Measurements from ENCODE around the gene TRPV4.
A peak's percentile ranks its signal among the peaks of the same experiment; 100 is the strongest.

The TRPV4 gene

DNA sequence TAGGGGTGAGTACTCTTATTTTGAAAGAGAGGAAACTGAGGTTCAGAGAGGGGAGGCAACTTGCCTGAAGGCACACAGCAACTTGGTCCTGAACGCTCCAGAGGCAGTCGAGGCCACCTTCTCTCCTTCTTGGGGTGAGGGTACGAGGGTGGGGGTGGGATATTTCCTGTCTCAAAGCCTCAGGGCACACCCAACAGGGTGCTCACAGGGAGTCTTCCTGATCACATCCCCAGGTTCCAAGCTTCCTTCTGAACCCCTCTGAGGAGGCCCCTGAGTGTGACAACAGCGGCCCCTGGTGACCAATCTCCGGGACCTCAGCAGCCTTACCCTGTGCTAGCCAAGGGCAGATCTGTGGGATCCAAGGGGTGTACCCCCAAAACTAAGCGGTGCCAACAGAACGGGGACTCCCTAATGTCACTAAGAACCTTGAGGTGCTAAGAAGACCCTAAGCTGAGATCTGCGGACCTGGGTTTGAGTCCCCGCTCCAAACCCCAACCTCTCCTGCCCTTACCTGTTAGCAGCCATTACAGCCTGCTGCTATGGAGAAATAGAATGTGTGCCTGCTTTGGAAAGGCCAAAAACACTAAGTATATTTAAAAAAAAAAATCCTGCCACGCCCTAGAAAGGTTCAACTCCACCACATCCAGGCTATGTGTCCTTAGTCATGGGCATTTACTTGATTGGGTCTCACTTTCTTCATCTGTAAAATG, 57.9 kb downstream of the TRPV4 start:
- DNase-seq = peak; percentile 66

DNA sequence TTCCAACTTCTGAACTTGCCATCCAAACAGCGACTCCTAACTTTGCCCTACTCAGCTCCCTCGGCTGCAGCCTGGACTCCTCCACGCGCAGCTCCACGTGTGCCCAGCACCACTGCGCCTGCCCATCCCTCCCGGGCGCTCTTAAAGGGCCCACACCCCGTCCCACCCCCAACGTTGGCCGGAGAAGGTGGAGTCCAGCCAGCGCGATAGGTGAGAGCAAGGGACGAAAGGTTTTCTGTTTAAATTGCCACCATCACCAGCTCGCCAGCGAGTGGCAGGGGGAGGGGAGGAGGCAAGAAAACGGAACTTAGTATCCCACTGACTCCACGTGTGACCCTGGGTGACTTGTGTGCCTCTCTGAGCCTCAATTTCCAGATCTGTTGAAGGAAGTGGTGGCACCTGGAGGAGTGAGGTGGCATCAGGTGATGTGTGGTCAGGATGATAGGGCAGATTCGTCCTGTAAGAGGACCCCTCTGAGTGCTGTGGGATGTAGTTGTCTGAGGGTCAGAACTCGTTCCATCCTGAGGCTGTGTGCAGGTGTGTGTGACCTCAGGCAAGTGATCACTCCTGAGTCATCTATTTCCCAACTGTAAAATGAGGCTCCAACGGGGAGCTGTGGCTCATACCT, 59.7 kb downstream of the TRPV4 start:
- no peak for DNase-seq

DNA sequence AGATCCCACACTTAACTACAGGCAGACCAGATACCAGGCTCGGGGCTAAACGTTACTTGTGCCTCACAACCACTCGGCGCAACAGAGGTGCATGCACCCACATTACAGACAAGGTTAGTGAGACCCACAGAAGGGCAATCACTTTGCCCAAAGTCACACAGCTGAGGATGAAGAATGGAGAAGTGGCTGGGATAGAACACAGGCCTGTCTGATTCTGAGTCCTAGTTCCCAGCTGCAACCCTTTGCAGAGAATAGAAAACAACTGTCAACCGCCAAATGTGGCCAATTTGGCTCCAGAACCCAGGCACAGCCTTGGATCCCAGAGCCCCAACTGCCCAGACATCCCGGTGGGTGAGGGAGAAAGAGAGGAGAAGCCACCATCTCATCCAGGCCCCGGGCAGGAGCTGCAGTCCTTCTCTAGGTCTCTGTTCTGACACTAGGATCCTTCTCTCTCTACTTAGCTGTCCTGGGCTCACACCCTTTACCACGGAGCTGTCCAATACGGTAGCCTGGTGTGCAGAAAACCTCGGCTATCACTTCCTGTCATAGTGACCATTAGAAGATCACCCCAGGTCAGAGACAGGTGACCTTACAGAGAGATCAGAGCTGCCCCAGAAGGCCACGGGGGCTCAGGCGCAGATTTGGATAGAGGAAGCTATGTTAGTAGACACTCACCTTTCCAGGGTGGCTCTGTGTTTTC, 60.4 kb downstream of the TRPV4 start:
- no peak for DNase-seq

DNA sequence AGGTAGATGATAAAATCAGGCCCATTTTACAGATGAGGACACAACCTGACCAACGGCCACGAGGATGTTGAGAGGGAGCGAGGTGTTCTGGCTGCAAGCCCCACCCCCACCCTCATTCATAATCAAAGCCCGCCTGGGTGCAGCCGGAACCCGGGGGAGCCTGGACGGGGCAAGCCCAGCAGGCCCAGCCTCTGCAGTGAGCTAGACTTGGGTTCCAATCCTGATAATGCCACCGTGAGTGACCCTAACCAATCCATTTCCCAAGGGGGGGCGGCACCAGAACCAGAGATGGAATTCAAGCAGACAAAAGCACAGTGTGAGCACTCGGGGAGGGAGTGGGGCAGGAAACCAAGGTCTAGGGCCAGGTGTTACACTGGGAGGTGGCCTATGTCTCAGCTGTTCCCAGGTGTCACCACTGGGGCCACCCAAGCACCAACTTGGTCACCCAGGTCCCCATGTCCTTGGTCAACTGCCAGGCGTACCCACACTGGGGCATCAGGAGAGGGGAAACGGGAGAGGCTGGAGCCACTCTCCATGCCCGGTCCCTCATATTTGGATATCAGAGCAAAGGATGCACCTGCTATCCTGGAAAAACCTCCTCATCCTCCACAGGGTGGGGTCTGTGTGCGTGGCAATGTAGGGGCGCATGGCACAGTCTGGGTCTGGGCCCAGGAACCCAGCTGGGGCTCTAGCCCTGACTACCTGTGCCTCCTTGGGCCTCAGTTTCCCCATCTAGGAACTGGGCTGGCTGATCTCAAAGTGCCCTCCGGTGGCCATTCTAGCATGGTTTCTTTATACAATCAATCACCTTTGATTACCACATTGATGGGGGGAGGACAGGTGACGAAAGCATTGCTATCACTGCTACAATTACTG, 61.2 kb downstream of the TRPV4 start:
- DNase-seq = no peak

DNA sequence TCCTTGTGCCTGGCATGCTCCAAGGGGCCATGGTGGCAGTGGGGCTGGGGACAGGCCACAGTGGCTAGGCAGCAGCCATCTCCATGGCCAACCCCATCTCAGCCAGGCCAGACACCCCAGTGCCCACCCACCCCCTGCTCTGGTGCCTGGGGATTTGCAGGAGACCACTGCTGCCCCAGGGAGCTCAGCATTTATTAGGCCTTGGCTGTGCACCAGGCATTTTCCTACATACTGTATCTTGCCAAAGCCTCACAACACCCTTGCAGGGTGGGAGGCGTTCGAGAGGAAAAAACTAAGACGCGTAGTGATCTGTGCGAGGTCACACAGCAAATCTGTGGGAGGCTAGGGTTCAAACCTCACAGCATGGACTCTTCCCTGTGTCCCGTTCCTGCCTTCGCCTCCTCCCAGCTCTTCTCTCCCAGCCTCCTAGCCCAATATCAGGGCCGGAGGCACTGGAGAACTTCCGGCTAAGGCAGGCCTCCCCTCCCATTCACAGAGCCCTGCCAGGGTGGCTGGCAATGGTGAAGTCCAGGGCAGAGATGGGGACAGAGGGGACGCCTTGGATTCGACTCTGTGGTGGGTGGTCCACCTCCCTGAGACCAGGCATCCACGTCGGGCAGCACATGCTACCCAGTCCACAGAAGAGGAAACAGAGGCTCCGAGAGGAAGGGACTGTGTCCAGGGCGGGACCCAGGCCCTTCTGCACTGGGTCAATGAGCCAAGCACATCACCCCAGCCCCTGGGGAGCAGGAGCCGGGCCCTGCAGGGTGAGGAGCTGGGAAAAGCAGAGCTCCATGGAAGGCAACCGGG, 62.1 kb downstream of the TRPV4 start:
- DNase-seq = no peak

DNA sequence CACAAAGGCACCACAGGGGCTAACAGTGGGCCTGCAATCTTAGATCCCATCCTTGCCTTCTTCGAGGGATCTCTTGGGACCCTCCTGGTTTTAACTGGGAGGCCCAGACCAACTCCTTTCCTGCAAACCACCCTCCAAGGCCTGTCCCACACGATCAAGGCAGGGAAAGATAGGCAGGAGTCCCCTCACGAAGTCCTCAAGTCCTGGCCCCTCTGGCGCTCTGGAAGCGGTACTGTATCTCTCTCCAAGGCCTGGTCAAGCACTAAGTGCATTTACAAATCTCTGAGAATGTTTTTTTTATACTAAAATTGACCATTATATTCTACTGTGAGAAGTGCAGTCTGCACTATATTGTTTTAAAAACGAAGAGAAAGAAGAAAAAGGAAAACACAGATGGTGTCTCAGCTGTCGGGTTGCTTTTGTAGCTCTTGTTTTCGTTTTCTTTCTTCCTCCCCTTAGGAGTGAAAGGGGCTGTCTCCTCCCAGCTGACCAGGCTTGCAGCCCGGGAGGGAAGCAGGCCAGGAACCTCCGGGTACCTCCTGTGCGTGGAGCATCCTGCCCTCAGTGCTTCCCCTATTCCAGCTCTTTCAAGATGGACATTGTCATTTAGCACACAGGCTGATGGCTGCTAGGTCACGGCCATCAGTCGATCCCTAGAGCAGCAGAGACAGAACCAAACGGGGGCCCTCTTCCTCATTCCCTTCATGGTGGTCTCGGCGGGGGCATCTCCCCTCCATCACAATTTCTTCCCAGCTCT, 62.9 kb downstream of the TRPV4 start:
- no peak for DNase-seq

DNA sequence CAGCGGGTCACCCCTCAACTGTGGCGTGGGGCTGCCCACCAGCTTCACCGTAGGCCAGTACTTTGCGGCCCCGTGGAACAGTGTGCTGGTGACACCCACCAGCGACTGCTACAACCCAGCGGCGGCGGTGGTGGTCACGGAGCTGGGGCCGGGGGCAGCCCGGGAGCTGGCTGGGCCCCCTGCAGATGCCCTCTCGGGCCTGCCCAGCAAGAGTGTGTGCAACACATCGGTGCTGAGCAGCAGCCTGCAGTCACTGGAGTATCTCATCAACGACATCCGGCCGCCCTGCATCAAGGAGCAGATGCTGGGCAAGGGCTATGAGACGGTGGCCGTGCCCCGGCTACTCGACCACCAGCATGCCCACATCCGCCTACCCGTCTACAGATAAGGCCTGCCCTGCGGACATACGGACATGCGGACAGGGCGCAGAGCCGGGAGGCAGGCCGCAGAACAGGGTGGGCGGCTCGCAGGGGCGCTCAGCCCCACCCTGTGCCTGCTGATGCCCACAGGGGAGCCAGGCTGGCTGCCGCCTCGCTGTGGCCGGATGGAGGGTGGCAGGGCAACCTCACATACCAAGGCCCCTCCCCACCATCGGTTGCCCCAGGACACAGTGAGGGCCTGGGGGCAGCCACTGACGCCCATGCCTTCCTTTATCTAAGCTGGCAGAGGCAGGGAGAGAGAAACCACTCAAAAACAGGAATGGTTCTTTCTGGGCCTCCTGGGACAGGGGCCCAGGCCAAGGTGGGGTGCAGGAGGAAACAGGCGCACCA, 64.1 kb downstream of the TRPV4 start:
- no peak for DNase-seq

DNA sequence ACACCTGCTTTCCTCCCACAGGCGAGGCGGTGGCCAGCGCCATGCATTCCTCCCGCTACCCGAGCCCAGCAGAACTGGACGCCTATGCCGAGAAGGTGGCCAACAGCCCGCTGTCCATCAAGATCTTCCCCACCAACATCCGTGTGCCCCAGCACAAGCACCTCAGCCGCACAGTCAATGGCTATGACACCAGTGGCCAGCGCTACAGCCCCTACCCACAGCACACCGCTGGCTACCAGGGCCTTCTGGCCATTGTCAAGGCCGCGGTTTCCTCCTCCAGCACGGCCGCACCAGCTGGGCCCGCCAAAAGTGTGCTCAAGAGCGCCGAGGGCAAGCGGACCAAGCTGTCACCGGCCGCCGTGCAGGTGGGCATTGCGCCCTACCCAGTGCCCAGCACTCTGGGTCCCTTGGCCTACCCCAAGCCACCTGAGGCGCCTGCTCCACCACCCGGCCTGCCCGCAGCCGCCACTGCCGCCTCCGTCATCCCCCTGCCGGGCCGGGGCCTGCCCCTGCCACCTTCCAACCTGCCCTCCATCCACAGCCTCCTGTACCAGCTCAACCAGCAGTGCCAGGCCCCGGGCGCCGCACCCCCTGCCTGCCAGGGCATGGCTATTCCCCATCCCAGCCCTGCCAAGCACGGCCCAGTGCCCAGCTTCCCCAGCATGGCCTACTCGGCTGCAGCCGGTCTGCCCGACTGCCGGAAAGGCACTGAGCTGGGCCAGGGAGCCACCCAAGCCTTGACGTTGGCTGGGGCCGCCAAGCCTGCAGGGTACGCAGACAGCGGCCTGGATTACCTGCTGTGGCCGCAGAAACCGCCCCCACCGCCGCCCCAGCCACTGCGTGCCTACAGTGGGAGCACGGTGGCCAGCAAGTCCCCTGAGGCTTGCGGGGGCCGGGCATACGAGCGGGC, 65.0 kb downstream of the TRPV4 start:
- DNase-seq = no peak

DNA sequence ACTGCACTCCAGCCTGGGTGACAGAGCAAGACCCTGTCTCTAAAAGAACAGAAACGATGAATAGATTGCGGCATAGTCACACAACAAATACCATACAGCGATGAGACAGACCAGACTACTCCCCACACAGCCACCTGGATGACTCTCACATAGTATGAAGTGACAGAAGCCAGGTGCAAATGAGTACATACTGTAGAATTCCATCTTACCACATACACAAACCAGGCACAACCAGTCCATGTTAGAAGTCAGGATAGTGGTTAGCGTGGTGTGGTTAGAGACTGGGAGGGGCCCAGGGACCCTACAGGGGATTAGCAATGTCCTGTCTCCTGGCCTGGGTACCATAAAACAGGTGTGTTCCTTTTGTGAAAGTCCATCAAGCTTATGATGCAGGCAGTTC, 65.7 kb downstream of the TRPV4 start:
- no peak for DNase-seq

DNA sequence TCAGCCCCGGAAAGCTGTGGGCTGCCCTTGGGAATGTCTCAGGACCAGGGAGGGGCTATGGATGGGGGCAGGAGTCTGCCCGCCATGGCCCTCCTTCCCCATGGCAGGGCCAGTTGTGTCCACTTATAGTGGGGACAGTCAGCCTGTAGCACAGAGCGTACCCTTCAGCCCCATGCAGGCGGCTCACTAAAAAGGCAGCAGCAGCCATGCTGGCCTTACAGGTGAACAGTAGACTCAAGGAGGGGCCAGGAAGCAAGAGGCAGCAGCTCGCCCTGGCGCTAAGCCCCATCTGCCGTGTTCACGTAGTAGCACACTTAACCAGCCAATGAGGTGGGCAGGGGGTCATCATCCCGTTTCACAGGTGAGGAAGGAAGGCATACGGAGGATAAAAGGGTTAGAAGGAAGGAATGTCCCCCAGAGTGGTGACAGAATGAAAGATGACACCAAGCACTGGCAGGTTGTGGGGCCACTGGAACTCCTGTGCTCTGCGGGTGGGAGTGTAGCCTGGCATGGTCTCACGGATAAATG, 66.9 kb downstream of the TRPV4 start:
- no peak for DNase-seq

DNA sequence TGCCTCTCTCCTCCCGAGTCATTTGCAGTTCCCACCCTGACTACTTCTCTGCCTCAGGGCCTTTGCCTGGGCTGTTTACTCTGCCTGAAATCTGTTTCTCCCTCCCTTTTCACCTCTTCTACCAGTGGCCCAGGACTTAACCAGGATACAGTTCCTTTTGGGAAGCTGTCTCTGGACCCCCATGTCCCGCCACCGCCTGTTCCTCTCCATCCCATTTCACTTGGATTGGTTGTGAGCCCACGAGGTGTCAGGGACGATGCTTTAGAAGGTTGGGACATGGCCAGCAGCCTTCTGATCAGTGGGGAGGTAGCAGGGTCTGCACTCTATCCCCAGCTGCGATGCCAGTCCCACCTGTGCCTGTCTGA, 67.8 kb downstream of the TRPV4 start:
- no peak for DNase-seq

DNA sequence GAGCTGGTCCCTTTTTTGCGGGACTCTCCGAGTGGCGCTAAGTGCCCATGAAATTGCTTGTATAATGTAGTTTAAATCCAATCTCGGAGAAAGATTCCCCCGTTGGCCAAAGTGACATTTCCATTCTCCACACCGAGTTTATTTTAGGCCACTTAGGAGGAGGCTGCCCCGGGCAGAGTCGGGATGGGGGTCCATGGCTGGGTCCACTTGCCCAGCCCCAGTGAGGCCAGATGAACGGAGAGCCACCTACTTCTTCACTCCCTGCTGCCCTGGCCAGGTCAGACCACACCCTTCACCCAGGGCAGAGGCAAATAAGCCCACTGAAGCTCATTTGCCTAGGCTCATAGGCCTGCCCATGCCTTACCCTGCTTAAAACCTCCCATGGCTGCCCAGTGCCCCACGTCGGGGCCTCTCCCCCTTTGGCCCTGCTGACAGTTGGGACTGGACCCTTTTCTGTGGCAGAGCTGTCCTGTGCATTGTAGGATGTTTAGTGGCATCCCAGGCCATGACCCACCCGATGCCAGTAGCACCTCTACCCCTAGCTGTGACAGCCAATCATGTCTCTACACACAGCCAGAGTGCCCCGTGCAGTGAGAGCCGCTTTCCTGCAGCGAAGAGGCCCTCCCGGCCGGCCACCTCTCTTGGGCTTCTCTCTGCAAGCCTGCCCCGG, 68.3 kb downstream of the TRPV4 start:
- DNase-seq = no peak

DNA sequence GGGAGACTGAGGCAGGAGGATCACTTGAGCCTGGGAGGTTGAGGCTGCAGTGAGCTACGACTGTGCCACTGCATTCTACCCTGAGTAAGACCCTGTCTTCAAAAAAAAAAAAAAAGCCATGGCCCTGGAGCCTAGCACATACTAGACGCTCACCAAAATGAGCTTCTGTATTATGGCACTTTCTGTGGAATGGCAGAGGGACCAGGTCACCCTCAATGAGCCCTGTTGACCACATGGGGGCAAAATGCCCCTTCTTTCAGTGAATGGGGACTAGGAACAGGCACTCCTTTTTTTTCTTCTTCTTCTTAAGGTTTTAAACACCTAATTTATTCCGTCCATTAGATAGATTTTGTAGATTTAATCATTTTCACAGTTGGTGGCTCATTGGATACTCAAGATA, 69.1 kb downstream of the TRPV4 start:
- no peak for DNase-seq

DNA sequence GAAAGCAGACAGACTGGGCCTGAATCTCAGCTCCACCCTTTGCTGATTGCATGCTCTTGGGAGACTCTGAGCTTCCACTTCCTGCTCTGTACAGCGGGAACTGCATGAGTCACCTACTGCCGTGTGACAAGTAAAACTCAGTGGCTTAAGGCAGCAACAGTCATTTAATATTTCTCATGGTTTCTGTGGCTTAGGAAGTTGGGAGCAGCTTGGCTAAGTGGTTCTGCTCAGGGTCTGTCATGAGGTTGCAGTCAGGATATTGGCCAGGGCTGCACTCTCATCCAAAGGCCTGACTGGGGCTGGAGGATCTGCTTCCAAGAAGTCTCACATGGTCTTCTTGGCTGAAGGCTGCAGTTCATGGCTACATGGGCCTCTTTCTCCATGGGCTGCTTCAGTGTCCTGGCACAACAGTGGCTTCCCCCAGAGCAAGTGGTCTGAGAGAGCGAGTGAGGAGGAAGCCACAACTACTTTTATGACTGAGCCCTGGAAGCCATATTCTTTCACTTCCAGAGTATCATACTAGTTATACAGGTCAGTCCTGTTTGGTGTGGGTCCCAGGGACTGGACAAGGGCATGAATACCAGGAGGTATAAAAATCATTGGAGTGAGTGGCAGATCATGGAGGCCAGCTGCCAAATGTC, 69.9 kb downstream of the TRPV4 start:
- no peak for DNase-seq

DNA sequence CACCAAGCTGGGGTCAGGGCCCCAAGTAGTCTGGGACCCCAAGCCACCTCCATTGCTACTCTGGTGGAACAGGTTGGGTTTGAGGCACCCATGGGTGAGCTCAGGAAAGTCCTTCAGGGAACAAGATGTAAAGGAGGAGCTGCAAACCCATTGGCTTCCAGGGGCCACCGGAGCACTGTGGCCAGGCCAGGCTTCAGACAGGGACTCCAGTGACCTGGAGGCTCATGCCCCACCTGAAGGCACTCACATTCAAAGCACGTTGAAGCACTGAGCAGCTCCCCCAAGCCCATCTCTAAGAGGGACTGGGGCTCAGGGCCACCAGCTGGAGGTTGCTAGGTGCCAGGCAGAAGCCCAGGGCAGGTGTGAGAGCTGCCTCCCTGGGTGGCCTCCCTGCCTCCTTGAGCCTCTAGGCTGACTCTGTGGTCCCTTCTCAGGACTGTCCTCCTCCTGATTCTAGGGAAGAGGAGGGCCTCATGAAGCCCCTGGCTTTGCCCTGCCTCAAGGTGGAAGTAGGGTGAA, 70.5 kb downstream of the TRPV4 start:
- DNase-seq = no peak

DNA sequence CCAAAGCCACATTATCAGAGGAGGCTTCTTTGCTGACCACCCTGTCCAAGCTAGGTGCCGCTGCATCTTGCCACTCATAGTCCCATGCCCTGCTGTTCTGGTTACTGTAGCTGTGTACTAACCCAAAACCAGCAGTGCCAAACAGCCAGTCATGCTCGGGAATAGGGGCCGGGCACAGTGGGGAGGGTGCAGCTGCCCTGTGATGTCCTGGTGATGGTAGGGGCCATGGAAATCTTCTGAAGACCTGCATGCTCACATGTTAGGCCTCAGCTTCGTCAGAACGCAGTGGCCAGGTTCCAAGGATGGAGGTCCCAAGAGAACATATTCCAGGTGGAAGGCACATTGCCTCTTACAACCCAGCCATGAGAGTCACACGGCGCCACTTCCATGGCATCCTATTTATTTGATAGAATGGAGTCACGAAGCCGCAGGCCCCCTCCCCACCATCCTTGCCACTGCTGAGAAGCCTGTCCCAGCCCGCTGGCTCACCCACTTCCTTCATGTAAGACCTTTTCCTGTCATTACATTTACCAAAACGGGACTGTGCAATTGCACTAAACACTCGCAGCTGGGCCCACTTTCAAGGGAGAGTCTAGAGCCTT, 71.0 kb downstream of the TRPV4 start:
- no peak for DNase-seq
